K562 (cell line): ENCODE results near the gene CPTP. TPM values are rescaled to one million over a fixed set of nuclear protein-coding genes. Genes with fewer than 3 reads are reported as not detected.
A peak's percentile ranks its signal among the peaks of the same experiment; 100 is the strongest.

Experiments
- ATAC-seq: fragments of 200-7000 bp; cut with Tn5 transposase; 3 replicates; pipeline ENCODE4 v1.9.1; 2020; ENCODE audit warnings: moderate library complexity
- BruUV-seq: library from RNA; stranded (reverse); fragments of 400-500 nt; replicated peaks from 2 replicates; lab custom pipeline; 2021; lab: Mats Ljungman, UMichigan
- CTCF ChIA-PET: fragments of 300-600 bp; formaldehyde crosslinking; extraction: SDS; loops from one replicate; lab custom pipeline; 2021; ENCODE audit warnings: low intra/inter-chr PET ratio; lab: Yijun Ruan, JAX
- POLR2A ChIA-PET: fragments of 300-600, 350-650 bp; sonication (Branson Sonifier 250); formaldehyde crosslinking; extraction: SDS; loops from one replicate; lab custom pipeline; 2021; ENCODE audit warnings: antibody characterized with exemption, inconsistent platforms; lab: Yijun Ruan, JAX
- DNase-seq, 4 experiments: peaks; one replicate each; pipeline versions ENCODE4 v3.0.0 to v3.0.0-alpha.2; 2011 to 2018; ENCODE audit warnings: low spot score in 3 of 4, mixed read lengths in 3 of 4; ENCODE audit errors: extremely low read depth in 1 of 4
- FAIRE-seq: peaks from 2 replicates; lab custom pipeline; 2011; peaks lifted over from hg19 to GRCh38; lab: Jason Lieb, UNC
- H2AFZ ChIP-seq: 2 replicates; pipeline ENCODE4 v1.6.0; 2011; ENCODE audit warnings: low read depth, low read length, control low read depth, inconsistent platforms
- H3K27ac ChIP-seq: fragments of 200-600 bp; 3 replicates; pipeline ENCODE4 v1.8.0; 2011; ENCODE audit warnings: low read depth, mild to moderate bottlenecking, control low read depth, inconsistent platforms, low read length, moderate library complexity, mixed read lengths; ENCODE audit errors: extremely low read depth
- H3K27me3 ChIP-seq, 2 experiments: fragments of 300-600 bp in 1 of 2; 2 replicates in 1 of 2; 3 replicates in 1 of 2; pipeline versions ENCODE4 v1.6.0 to v1.8.0; 2011; ENCODE audit warnings: inconsistent platforms in 2 of 2, low read length in 2 of 2, mild to moderate bottlenecking in 1 of 2, mixed read lengths in 1 of 2, moderate library complexity in 1 of 2; ENCODE audit not compliant: control insufficient read depth in 2 of 2, insufficient read depth in 2 of 2
- H3K36me3 ChIP-seq: fragments of 300-600 bp; 3 replicates; pipeline ENCODE4 v1.8.0; 2011; ENCODE audit warnings: mild to moderate bottlenecking, low read length, inconsistent platforms; ENCODE audit not compliant: control insufficient read depth, insufficient read depth
- H3K4me1 ChIP-seq, 2 experiments: fragments of 200-600 bp in 1 of 2; replicated peaks in 1 of 2; 2 replicates in 1 of 2; 3 replicates in 1 of 2; pipeline versions ENCODE4 v1.5.1 to v1.8.0; 2011; ENCODE audit warnings: inconsistent platforms in 2 of 2, low read length in 2 of 2, mild to moderate bottlenecking in 1 of 2, mixed read lengths in 1 of 2, moderate library complexity in 1 of 2; ENCODE audit not compliant: control insufficient read depth in 2 of 2, insufficient read depth in 2 of 2
- H3K4me2 ChIP-seq: 2 replicates; pipeline ENCODE4 v1.6.1; 2011; ENCODE audit warnings: low read length, control low read depth, inconsistent platforms, mixed read lengths; ENCODE audit not compliant: insufficient read depth
- H3K4me3 ChIP-seq: fragments of 200-600 bp; sonication (generic), shearing (Covaris generic); 2 replicates; pipeline ENCODE4 v1.5.1; 2016; ENCODE audit warnings: control low read depth, inconsistent platforms
- H3K79me2 ChIP-seq: fragments of 200-600 bp; 3 replicates; pipeline ENCODE4 v1.8.0; 2011; ENCODE audit warnings: low read length, inconsistent platforms; ENCODE audit not compliant: control insufficient read depth, insufficient read depth
- H3K9ac ChIP-seq, 2 experiments: 2 replicates each; pipeline versions ENCODE4 v1.6.0 to v1.6.1; 2011; ENCODE audit warnings: low read depth in 2 of 2, low read length in 2 of 2, control low read depth in 1 of 2, inconsistent platforms in 1 of 2, mild to moderate bottlenecking in 1 of 2, mixed read lengths in 1 of 2; ENCODE audit not compliant: insufficient read depth in 1 of 2
- H3K9me1 ChIP-seq: one replicate; pipeline ENCODE4 v1.6.0; 2011; ENCODE audit warnings: inconsistent platforms, mild to moderate bottlenecking, low read length, moderate library complexity; ENCODE audit not compliant: control insufficient read depth, insufficient read depth
- H3K9me3 ChIP-seq: replicated peaks from 2 replicates; pipeline ENCODE4 v1.5.1; 2011; ENCODE audit warnings: low read depth, low read length, inconsistent platforms; ENCODE audit not compliant: control insufficient read depth, insufficient read depth
- H4K20me1 ChIP-seq: replicated peaks from 2 replicates; pipeline ENCODE4 v1.6.1; 2011; ENCODE audit warnings: low read length, inconsistent platforms, mixed read lengths; ENCODE audit not compliant: control insufficient read depth, insufficient read depth
- HDAC3 ChIP-seq: fragments of 450-650 bp; IDR thresholded peaks from 2 replicates; pipeline ENCODE4 v1.6.1; 2018; ENCODE audit warnings: borderline replicate concordance, mild to moderate bottlenecking, moderate library complexity; ENCODE audit not compliant: partially characterized antibody
- MIER1 ChIP-seq: fragments of 450-650 bp; IDR thresholded peaks from 2 replicates; pipeline ENCODE4 v1.6.1; 2016; ENCODE audit warnings: antibody characterized with exemption, mild to moderate bottlenecking, low read depth
- UBTF ChIP-seq, 2 experiments: IDR thresholded peaks; 2 replicates each; pipeline ENCODE4 v1.6.1; 2012; ENCODE audit warnings: improper control_type of control experiment in 2 of 2, low read depth in 2 of 2, low read length in 2 of 2, borderline replicate concordance in 1 of 2
- ZBTB7A ChIP-seq: IDR thresholded peaks from 2 replicates; pipeline ENCODE4 v1.6.1; 2011; ENCODE audit warnings: low read depth, mild to moderate bottlenecking, low read length, moderate library complexity, borderline replicate concordance; ENCODE audit not compliant: control insufficient read depth
- WGBS: fragments of 100-300 bp; shearing (Covaris generic); methylation state at CpG from one replicate; pipeline ENCODE4 v1.1.6; 2016; ENCODE audit warnings: low coverage, mixed read lengths; ENCODE audit not compliant: insufficient coverage; ENCODE audit errors: missing lambda C conversion rate; 5-methylcytosine and 5-hydroxymethylcytosine counted together
- in situ Hi-C: fragments of 300-500 bp; cut with MboI; formaldehyde crosslinking; loops from 4 replicates; pipeline ENCODE4 v1.15.0; 2018; ENCODE audit warnings: inconsistent platforms, mixed read lengths
- intact Hi-C: fragments of 100-400 bp; cut with micrococcal nuclease; formaldehyde crosslinking; loops from 2 replicates; pipeline ENCODE4 v1.14.2; 2022
- polyA plus RNA-seq, 8 experiments: library from polyadenylated mRNA; depleted of rRNA in 4 of 8; stranded (reverse) in 5 of 8; unstranded in 3 of 8; fragments of >200 nt; fragmentation: Nextera tagmentation in 2 of 8; fragmentation: Illumina TruSeq in 1 of 8; extraction: Ambion mirVana in 2 of 8; extraction: Trizol in 1 of 8; gene quantifications; 2 replicates each; pipeline versions ENCODE4 v1.2.1 to v1.2.3, GENCODE V29; 2011 to 2014; ENCODE audit warnings: inconsistent platforms in 1 of 8, missing spikeins in 1 of 8
- total RNA-seq, 7 experiments: library from RNA; depleted of rRNA in 6 of 7; stranded (reverse); fragments of >200 nt in 6 of 7; fragmentation: Illumina TruSeq in 2 of 7; extraction: Trizol in 2 of 7; gene quantifications; 2 replicates each; pipeline versions ENCODE4 v1.2.1 to v1.2.3, GENCODE V29; 2011 to 2021; ENCODE audit warnings: low replicate concordance in 1 of 7
- TF ChIP-seq, protein P1 (sequence below), 2 experiments: fragments of 450-650 bp; formaldehyde crosslinking in 1 of 2; IDR thresholded peaks; 2 replicates each; pipeline versions ENCODE4 v1.4.0 to v1.6.1; 2014 to 2020; ENCODE audit warnings: mild to moderate bottlenecking in 2 of 2, borderline replicate concordance in 1 of 2, low read depth in 1 of 2
- TF ChIP-seq, protein P2 (sequence below): sonication (generic); formaldehyde crosslinking; IDR thresholded peaks from 2 replicates; pipeline ENCODE4 v1.8.0; 2022; ENCODE audit warnings: mild to moderate bottlenecking, low read depth, missing genetic modification reagents

Gene CPTP
- total and polyA plus RNA-seq, 9 of the 15 experiments (the other 6 are each of a cell fraction or from before 2014, with no cell fraction given): 0.11 to 25.8 (median 3.5) TPM

DNA sequence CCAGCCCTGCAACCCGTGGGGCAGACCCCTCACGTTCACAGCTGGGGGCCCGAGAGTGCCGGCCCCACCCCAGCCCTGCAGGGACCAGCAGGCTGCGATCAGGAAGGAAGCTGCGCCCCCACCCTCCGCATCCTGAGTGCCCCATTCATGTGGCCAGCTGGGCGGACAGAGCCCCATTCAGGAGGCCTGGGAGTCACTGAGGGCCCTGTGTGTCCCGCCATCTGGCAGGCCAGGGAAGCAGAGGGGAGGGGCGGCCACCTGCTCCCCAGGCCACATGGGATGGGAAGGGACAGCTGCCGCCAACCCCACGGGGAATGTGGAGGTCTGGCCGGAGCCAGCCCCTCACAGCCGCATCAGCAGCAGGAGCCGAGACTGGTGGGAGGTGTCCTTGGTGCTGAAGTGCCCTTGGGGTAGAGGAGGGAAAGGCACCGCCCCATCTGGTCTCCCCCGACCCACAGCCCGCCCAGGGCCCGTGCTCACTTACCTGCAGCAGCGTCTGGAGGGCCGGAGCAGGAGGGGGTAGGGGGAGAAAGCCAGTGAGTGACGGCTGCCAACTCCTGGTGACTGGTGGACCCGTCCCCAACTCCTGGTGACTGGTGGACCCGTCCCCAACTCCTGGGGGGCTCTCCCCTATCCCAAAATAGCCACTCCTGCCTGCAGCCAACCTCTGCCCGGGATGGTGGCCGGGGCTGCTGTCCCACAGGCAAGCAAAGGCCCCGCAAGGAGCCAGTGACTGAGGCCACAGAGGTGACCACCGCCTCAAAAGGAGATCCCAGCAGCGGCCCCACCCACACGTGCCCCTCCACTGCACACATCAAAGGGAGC, 25.5 kb upstream of the CPTP start:
- Histone ChIP-seq H3K36me3 (peaks cover 15% of the 10 kb centered on the region; the same call in 1 of the 3 replicates), H2AFZ (no peak overlapping the region), H4K20me1 (peaks cover 14% of the 10 kb centered on the region; the same call in 1 of the 2 replicates), H3K4me2 (no peak overlapping the region), H3K27ac (no peak overlapping the region), H3K4me1 (peaks cover 4 to 76% of the 10 kb centered on the region in 2 experiments; a peak in 2 of 5 replicates), H3K4me3 (no peak overlapping the region), H3K9me1 (peaks cover 16% of the 10 kb centered on the region), H3K79me2 (peaks cover under 1% of the 10 kb centered on the region; the same call in 1 of the 3 replicates), H3K9ac (peak overlapping the region in 1 of 2 experiments; percentile 66; a peak in 1 of 4 replicates), H3K27me3 (no peaks in the 10 kb centered on the region), H3K9me3 (no peaks in the 10 kb centered on the region)
- ChIA-PET POLR2A (interaction anchor here (0.5 kb wide), 1 partner anchor 267 kb away, joined by 3 read pairs; no protein-coding TSS in a partner anchor), CTCF (interaction anchor here (0.5 kb wide), 1 partner anchor 557 kb away, joined by 3 read pairs; no protein-coding TSS in a partner anchor)
- BruUV-seq: no TSS peak
- peak in 2 of 4 experiments; percentile 41 to 54 for DNase-seq
- ATAC-seq: peak; percentile 62
- in situ Hi-C loops (no loop called here), intact Hi-C loops (loop anchor here (10.0 kb wide), 1 partner anchor 314 kb away; the partner anchor contains the start of gene PERM1)
- no peak for FAIRE-seq
- WGBS: 64% methylated on average over 27 of the region's 30 CpGs
- TF ChIP-seq, protein P1, sequence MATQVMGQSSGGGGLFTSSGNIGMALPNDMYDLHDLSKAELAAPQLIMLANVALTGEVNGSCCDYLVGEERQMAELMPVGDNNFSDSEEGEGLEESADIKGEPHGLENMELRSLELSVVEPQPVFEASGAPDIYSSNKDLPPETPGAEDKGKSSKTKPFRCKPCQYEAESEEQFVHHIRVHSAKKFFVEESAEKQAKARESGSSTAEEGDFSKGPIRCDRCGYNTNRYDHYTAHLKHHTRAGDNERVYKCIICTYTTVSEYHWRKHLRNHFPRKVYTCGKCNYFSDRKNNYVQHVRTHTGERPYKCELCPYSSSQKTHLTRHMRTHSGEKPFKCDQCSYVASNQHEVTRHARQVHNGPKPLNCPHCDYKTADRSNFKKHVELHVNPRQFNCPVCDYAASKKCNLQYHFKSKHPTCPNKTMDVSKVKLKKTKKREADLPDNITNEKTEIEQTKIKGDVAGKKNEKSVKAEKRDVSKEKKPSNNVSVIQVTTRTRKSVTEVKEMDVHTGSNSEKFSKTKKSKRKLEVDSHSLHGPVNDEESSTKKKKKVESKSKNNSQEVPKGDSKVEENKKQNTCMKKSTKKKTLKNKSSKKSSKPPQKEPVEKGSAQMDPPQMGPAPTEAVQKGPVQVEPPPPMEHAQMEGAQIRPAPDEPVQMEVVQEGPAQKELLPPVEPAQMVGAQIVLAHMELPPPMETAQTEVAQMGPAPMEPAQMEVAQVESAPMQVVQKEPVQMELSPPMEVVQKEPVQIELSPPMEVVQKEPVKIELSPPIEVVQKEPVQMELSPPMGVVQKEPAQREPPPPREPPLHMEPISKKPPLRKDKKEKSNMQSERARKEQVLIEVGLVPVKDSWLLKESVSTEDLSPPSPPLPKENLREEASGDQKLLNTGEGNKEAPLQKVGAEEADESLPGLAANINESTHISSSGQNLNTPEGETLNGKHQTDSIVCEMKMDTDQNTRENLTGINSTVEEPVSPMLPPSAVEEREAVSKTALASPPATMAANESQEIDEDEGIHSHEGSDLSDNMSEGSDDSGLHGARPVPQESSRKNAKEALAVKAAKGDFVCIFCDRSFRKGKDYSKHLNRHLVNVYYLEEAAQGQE (IDR thresholded peaks at IDR 0.05; ENCODE audit: borderline replicate concordance): peak; percentile 96
- TF ChIP-seq, protein P1 (CRISPR knock-in tag; IDR thresholded peaks at IDR 0.05; ENCODE audit: low read depth): peak; percentile 90
- TF ChIP-seq ZBTB7A: peak; percentile 24; the same call in 1 of the 2 replicates
- no peak for TF ChIP-seq HDAC3
- TF ChIP-seq, protein P2, sequence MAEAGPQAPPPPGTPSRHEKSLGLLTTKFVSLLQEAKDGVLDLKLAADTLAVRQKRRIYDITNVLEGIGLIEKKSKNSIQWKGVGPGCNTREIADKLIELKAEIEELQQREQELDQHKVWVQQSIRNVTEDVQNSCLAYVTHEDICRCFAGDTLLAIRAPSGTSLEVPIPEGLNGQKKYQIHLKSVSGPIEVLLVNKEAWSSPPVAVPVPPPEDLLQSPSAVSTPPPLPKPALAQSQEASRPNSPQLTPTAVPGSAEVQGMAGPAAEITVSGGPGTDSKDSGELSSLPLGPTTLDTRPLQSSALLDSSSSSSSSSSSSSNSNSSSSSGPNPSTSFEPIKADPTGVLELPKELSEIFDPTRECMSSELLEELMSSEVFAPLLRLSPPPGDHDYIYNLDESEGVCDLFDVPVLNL (CRISPR knock-in tag): 0 out of 2 replicates have a peak, but pooled peaks have one; percentile 28
- no peak for TF ChIP-seq UBTF (IDR thresholded peaks at IDR 0.05; ENCODE audit: borderline replicate concordance in 1 of 2, low read depth in 2 of 2, low read length in 2 of 2)
- peak; percentile 86 for TF ChIP-seq MIER1
